Osteocyte (in vitro differentiated cells): ENCODE results near the gene EPS8L3. TPM values are rescaled to one million over a fixed set of nuclear protein-coding genes. Genes with fewer than 3 reads are reported as not detected.

ENCODE experiments used
- DNase-seq: peaks from one replicate; pipeline ENCODE4 v3.0.0; 2021; ENCODE audit warnings: mixed read lengths; ENCODE audit not compliant: unreplicated experiment; ENCODE audit errors: extremely low spot score
- H3K27ac Mint-ChIP-seq: one replicate; pipeline ENCODE4 v1.8.0; 2021; ENCODE audit warnings: mild to moderate bottlenecking, mixed read lengths; ENCODE audit not compliant: unreplicated experiment
- H3K27me3 Mint-ChIP-seq: one replicate; pipeline ENCODE4 v1.8.0; 2021; ENCODE audit warnings: mixed read lengths; ENCODE audit not compliant: unreplicated experiment
- H3K36me3 Mint-ChIP-seq: one replicate; pipeline ENCODE4 v1.8.0; 2021; ENCODE audit warnings: mixed read lengths; ENCODE audit not compliant: unreplicated experiment
- H3K4me1 Mint-ChIP-seq: one replicate; pipeline ENCODE4 v1.8.0; 2021; ENCODE audit warnings: mixed read lengths; ENCODE audit not compliant: unreplicated experiment
- H3K4me3 Mint-ChIP-seq: one replicate; pipeline ENCODE4 v1.8.0; 2021; ENCODE audit warnings: mild to moderate bottlenecking, moderate library complexity, mixed read lengths; ENCODE audit not compliant: unreplicated experiment
- H3K9me3 Mint-ChIP-seq: one replicate; pipeline ENCODE4 v1.8.0; 2021; ENCODE audit warnings: mixed read lengths; ENCODE audit not compliant: unreplicated experiment
- CTCF ChIP-seq: fragments of 200-600 bp; sonication (generic); IDR thresholded peaks from 2 replicates; pipeline ENCODE4 v1.5.0; 2021; ENCODE audit warnings: antibody characterized with exemption, mild to moderate bottlenecking, moderate library complexity
- total RNA-seq: library from RNA; stranded (reverse); gene quantifications from 2 replicates; pipeline ENCODE4 v1.2.1, GENCODE V29; 2021

The EPS8L3 gene
- total RNA-seq, 1 donor from 2014 or later, result not detected

GRCh38 chr1:109792056-109792831 is 28.5 kb upstream of the EPS8L3 start:
- Mint-ChIP-seq H3K9me3 (no peaks in the 10 kb centered on the region), H3K4me1 (peaks cover 72% of the 10 kb centered on the region), H3K27ac (peak overlapping the region; percentile 82), H3K36me3 (no peaks in the 10 kb centered on the region), H3K4me3 (no peak overlapping the region), H3K27me3 (no peaks in the 10 kb centered on the region)
- peak; percentile 79 for TF ChIP-seq CTCF
- peak; percentile 95 for DNase-seq

- DNase-seq, result no peak
- Mint-ChIP-seq H3K4me3 (no peak overlapping the region), H3K27me3 (no peaks in the 10 kb centered on the region), H3K27ac (peak overlapping the region; percentile 82), H3K4me1 (peaks cover 72% of the 10 kb centered on the region), H3K9me3 (no peaks in the 10 kb centered on the region), H3K36me3 (no peaks in the 10 kb centered on the region)
- no peak for TF ChIP-seq CTCF
These were observed 27.8 kb upstream of the EPS8L3 start for GRCh38 chr1:109791495-109792043.

- DNase-seq, result no peak
- peak; percentile 35 for TF ChIP-seq CTCF
- no peaks in the 10 kb centered on the region for H3K27me3 Mint-ChIP-seq
- H3K4me3 Mint-ChIP-seq, result no peak overlapping the region
- H3K36me3 Mint-ChIP-seq, result no peaks in the 10 kb centered on the region
- peak overlapping the region; percentile 47 for H3K27ac Mint-ChIP-seq
- H3K9me3 Mint-ChIP-seq, result no peaks in the 10 kb centered on the region
- peaks cover 77% of the 10 kb centered on the region for H3K4me1 Mint-ChIP-seq
These were observed 27.2 kb upstream of the EPS8L3 start for GRCh38 chr1:109790735-109791494.

GRCh38 chr1:109790329-109790728 is 26.6 kb upstream of the EPS8L3 start:
- TF ChIP-seq CTCF, result no peak
- H3K27me3 Mint-ChIP-seq, result no peaks in the 10 kb centered on the region
- peaks cover 77% of the 10 kb centered on the region for H3K4me1 Mint-ChIP-seq
- H3K36me3 Mint-ChIP-seq, result no peaks in the 10 kb centered on the region
- no peak for DNase-seq
- H3K4me3 Mint-ChIP-seq, result no peak overlapping the region
- H3K27ac Mint-ChIP-seq, result no peak overlapping the region
- H3K9me3 Mint-ChIP-seq, result no peaks in the 10 kb centered on the region
